Endodermal cell (in vitro differentiated cells): ENCODE data around the gene AMDHD2. TPM values are rescaled to one million over a fixed set of nuclear protein-coding genes. Genes with fewer than 3 reads are reported as not detected.
A peak's percentile ranks its signal among the peaks of the same experiment; 100 is the strongest.

Experiments used
- DNase-seq: peaks from one replicate; pipeline ENCODE4 v3.0.0-alpha.2; 2017
- H3K27ac ChIP-seq: 2 replicates; pipeline ENCODE4 v1.5.1; 2013; ENCODE audit warnings: mild to moderate bottlenecking, low read depth, low read length, moderate library complexity
- H3K27me3 ChIP-seq: 2 replicates; pipeline ENCODE4 v1.6.1; 2013; ENCODE audit warnings: mild to moderate bottlenecking, low read length, moderate library complexity; ENCODE audit not compliant: insufficient read depth, control insufficient read depth, poor library complexity, severe bottlenecking
- H3K36me3 ChIP-seq: 2 replicates; pipeline ENCODE4 v1.7.0; 2013; ENCODE audit warnings: mild to moderate bottlenecking, low read length, moderate library complexity; ENCODE audit not compliant: control insufficient read depth, insufficient read depth
- H3K4me1 ChIP-seq: one replicate; pipeline ENCODE4 v1.7.0; 2013; ENCODE audit warnings: low read length; ENCODE audit not compliant: control insufficient read depth, insufficient read depth
- H3K4me3 ChIP-seq: 2 replicates; pipeline ENCODE4 v1.5.1; 2013; ENCODE audit warnings: mild to moderate bottlenecking, low read length, moderate library complexity
- H3K9ac ChIP-seq: 2 replicates; pipeline ENCODE4 v1.6.1; 2013; ENCODE audit warnings: mild to moderate bottlenecking, low read length, moderate library complexity; ENCODE audit not compliant: poor library complexity, severe bottlenecking; ENCODE audit errors: extremely low read depth
- H3K9me3 ChIP-seq: 2 replicates; pipeline ENCODE4 v1.6.1; 2013; ENCODE audit warnings: mild to moderate bottlenecking, low read length, moderate library complexity; ENCODE audit not compliant: control insufficient read depth
- H3K27ac Mint-ChIP-seq: 2 replicates; pipeline ENCODE4 v1.8.0; 2020; ENCODE audit warnings: mixed read lengths
- H3K27me3 Mint-ChIP-seq: 2 replicates; pipeline ENCODE4 v1.8.0; 2021; ENCODE audit warnings: mild to moderate bottlenecking, mixed read lengths; ENCODE audit not compliant: insufficient read depth
- H3K36me3 Mint-ChIP-seq: 2 replicates; pipeline ENCODE4 v1.8.0; 2020; ENCODE audit warnings: low read depth, mixed read lengths
- H3K4me1 Mint-ChIP-seq: 2 replicates; pipeline ENCODE4 v1.8.0; 2020; ENCODE audit warnings: mixed read lengths
- H3K4me3 Mint-ChIP-seq: 2 replicates; pipeline ENCODE4 v1.8.0; 2020; ENCODE audit warnings: mild to moderate bottlenecking, moderate library complexity, mixed read lengths
- H3K9me3 Mint-ChIP-seq: 2 replicates; pipeline ENCODE4 v1.8.0; 2020; ENCODE audit warnings: mild to moderate bottlenecking, mixed read lengths
- CTCF ChIP-seq: fragments of 200-600 bp; sonication (generic); conservative IDR thresholded peaks from 2 replicates; pipeline ENCODE4 v1.5.0; 2021; ENCODE audit warnings: antibody characterized with exemption, mild to moderate bottlenecking
- WGBS, 2 experiments: methylation state at CpG; one replicate each; pipeline versions ENCODE4 v1.1.5 to v1.1.7; 2013; ENCODE audit warnings: missing lambda C conversion rate in 2 of 2, mixed read lengths in 1 of 2; ENCODE audit not compliant: insufficient coverage in 1 of 2, insufficient read length in 1 of 2; 5-methylcytosine and 5-hydroxymethylcytosine counted together
- total RNA-seq, 2 donors: library from RNA; stranded (reverse); fragmentation: NEBNext Ultra II Directional in 1 of 2; extraction: Animal tissue kit (Norgen Biotek cat#: 25700) in 1 of 2; gene quantifications; 2 replicates in 1 of 2; 3 replicates in 1 of 2; pipeline ENCODE4 v1.2.1, GENCODE V29; 2021

AMDHD2 gene
- total RNA-seq, 2 donors from 2014 or later, result 74.6 to 82.2 TPM

DNA sequence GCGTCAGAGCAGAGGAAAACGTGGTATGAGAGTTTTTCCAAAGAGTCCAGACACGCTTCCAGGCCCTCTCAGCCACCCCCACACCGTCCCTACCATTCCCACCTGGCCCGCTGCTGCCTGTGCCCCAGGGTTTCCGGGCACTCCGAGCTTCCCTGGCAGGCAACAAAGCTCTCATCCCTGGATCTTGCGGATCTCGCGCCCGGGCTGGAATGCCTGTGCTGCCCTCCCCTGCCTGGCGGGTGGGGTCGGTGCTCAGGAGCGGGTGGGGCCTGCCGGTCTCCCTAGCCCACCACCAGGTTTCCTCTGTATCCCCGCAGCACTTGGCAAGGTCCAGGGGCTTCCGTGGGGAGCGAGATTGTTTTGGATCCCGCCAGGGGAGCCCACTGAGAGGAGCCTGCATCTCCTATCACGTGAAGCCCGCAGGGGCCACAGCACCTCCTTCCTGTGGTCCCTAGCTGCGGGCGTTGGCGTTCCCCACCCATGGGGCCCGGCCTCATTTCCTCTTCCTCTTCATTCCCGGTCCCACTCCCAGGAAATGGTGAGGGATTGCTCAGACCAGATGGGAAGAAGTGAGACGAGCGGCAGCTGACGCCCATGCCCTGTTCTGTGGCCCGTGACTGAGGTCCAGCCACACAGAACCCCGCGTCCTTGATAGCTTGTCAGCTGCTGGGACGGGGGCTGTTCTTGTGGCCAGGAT, 34.2 kb upstream of the AMDHD2 start:
- H3K27ac Mint-ChIP-seq, result no peak overlapping the region
- Histone ChIP-seq H3K27ac (no peak overlapping the region), H3K36me3 (no peaks in the 10 kb centered on the region), H3K27me3 (no peaks in the 10 kb centered on the region), H3K9ac (no peak overlapping the region), H3K4me3 (no peak overlapping the region), H3K4me1 (no peaks in the 10 kb centered on the region), H3K9me3 (no peaks in the 10 kb centered on the region)
- H3K36me3 Mint-ChIP-seq, result no peaks in the 10 kb centered on the region
- no peaks in the 10 kb centered on the region for H3K27me3 Mint-ChIP-seq
- H3K4me1 Mint-ChIP-seq, result peaks cover 3% of the 10 kb centered on the region
- WGBS, 2 experiments, result 91 to 97% methylated on average over 22 to 33 of the region's 33 CpGs
- no peak for DNase-seq
- no peak for TF ChIP-seq CTCF
- H3K9me3 Mint-ChIP-seq, result no peaks in the 10 kb centered on the region
- no peak overlapping the region for H3K4me3 Mint-ChIP-seq

- Mint-ChIP-seq H3K4me1 (peaks cover 3% of the 10 kb centered on the region), H3K27ac (peak overlapping the region; percentile 16)
- TF ChIP-seq CTCF, result peak; percentile 19
Observed at GRCh38 chr16:2486645-2487516, 33.3 kb upstream of the AMDHD2 start.

DNA sequence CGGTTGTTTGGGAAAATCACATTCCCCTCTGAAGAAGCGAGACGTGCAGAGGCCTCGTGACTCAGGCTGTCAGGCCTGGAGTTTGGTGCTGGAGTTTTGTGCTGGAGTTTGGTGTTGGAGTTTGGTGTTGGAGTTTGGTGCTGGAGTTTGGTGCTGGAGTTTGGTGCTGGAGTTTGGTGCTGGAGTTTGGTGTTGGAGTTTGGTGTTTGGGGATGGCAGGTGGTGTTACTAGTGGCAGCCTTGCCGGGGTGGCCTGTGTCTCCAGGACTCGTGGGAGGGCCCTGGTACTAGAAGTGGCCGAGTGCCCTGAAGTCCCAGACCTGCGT, 32.7 kb upstream of the AMDHD2 start:
- Mint-ChIP-seq H3K27ac (peak overlapping the region; percentile 16), H3K4me3 (no peak overlapping the region)

More at GRCh38 chr16:2486645-2487516, 33.3 kb upstream of the AMDHD2 start:
- 81 to 89% methylated on average over 18 to 29 of the region's 29 CpGs for WGBS, 2 experiments
- Histone ChIP-seq H3K27ac (peak overlapping the region; percentile 24), H3K4me3 (no peak overlapping the region), H3K36me3 (no peaks in the 10 kb centered on the region), H3K4me1 (no peaks in the 10 kb centered on the region), H3K27me3 (no peaks in the 10 kb centered on the region), H3K9ac (no peak overlapping the region), H3K9me3 (no peaks in the 10 kb centered on the region)
- Mint-ChIP-seq H3K27me3 (no peaks in the 10 kb centered on the region), H3K36me3 (no peaks in the 10 kb centered on the region), H3K4me3 (no peak overlapping the region), H3K9me3 (no peaks in the 10 kb centered on the region)
- no peak for DNase-seq

More for the DNA sequence above, 32.7 kb upstream of the AMDHD2 start:
- no peaks in the 10 kb centered on the region for H3K4me1 ChIP-seq
- H3K27me3 ChIP-seq, result no peaks in the 10 kb centered on the region
- no peak for TF ChIP-seq CTCF
- H3K9me3 ChIP-seq, result no peaks in the 10 kb centered on the region
- H3K27me3 Mint-ChIP-seq, result no peaks in the 10 kb centered on the region
- peaks cover 3% of the 10 kb centered on the region for H3K4me1 Mint-ChIP-seq
- H3K36me3 Mint-ChIP-seq, result no peaks in the 10 kb centered on the region
- H3K36me3 ChIP-seq, result no peaks in the 10 kb centered on the region
- 86 to 93% methylated on average over 6 to 8 of the region's 8 CpGs for WGBS, 2 experiments
- no peak overlapping the region for H3K4me3 ChIP-seq
- peak; percentile 33 for DNase-seq
- H3K9ac ChIP-seq, result no peak overlapping the region
- no peaks in the 10 kb centered on the region for H3K9me3 Mint-ChIP-seq
- H3K27ac ChIP-seq, result peak overlapping the region; percentile 24
